GM21515 (cell line): ENCODE results near the gene MAST4.

Experiments
- ATAC-seq: cut with Tn5 transposase; IDR thresholded peaks from one replicate; pipeline ENCODE4 v1.9.1; 2021; ENCODE audit not compliant: unreplicated experiment

Gene MAST4

GRCh38 chr5:66947458-66947857 lies 351.3 kb downstream of the MAST4 start:
- no peak for ATAC-seq

GRCh38 chr5:66949066-66949465 lies 352.9 kb downstream of the MAST4 start:
- ATAC-seq, result no peak

GRCh38 chr5:66952153-66952552 lies 356.0 kb downstream of the MAST4 start:
- no peak for ATAC-seq

GRCh38 chr5:66956439-66956838 lies 360.2 kb downstream of the MAST4 start:
- no peak for ATAC-seq

GRCh38 chr5:66958201-66958979 lies 362.2 kb downstream of the MAST4 start:
- no peak for ATAC-seq

- ATAC-seq, result no peak
Observed at GRCh38 chr5:66958980-66959641, 362.9 kb downstream of the MAST4 start.

GRCh38 chr5:66959653-66960052 lies 363.5 kb downstream of the MAST4 start:
- no peak for ATAC-seq

GRCh38 chr5:66960369-66961137 lies 364.4 kb downstream of the MAST4 start:
- no peak for ATAC-seq

GRCh38 chr5:66963559-66963971 lies 367.4 kb downstream of the MAST4 start:
- ATAC-seq, result no peak

- ATAC-seq, result no peak
Observed at GRCh38 chr5:66966439-66966838, 370.2 kb downstream of the MAST4 start.

- no peak for ATAC-seq
Observed at GRCh38 chr5:66967102-66967501, 370.9 kb downstream of the MAST4 start.

GRCh38 chr5:66967826-66968262 lies 371.7 kb downstream of the MAST4 start:
- no peak for ATAC-seq

GRCh38 chr5:66969484-66969883 lies 373.3 kb downstream of the MAST4 start:
- ATAC-seq, result no peak

GRCh38 chr5:66969963-66970362 lies 373.8 kb downstream of the MAST4 start:
- no peak for ATAC-seq

GRCh38 chr5:66972004-66972403 lies 375.8 kb downstream of the MAST4 start:
- ATAC-seq, result no peak

GRCh38 chr5:66974256-66974655 lies 378.1 kb downstream of the MAST4 start:
- no peak for ATAC-seq

GRCh38 chr5:66976108-66976507 lies 379.9 kb downstream of the MAST4 start:
- ATAC-seq, result no peak

- no peak for ATAC-seq
Observed at GRCh38 chr5:66979738-66980137, 383.5 kb downstream of the MAST4 start.

- no peak for ATAC-seq
Observed at GRCh38 chr5:66981266-66982055, 385.3 kb downstream of the MAST4 start.

- ATAC-seq, result no peak
Observed at GRCh38 chr5:66982056-66982387, 385.8 kb downstream of the MAST4 start.

- ATAC-seq, result no peak
Observed at GRCh38 chr5:66982470-66982869, 386.3 kb downstream of the MAST4 start.
